Suprapubic skin (tissue), 4 donors: ENCODE results near the gene TRAPPC10. TPM values are rescaled to one million over a fixed set of nuclear protein-coding genes. Genes with fewer than 3 reads are reported as not detected.

ENCODE experiments used
- DNase-seq, 2 donors: peaks; one replicate each; pipeline ENCODE4 v3.0.0-alpha.2; 2019; ENCODE audit warnings: low spot score in 2 of 2
- H3K27ac ChIP-seq: fragments of 200-600 bp; sonication (generic); one replicate; pipeline ENCODE4 v1.5.1; 2019
- H3K27me3 ChIP-seq: fragments of 200-600 bp; sonication (generic); one replicate; pipeline ENCODE4 v1.5.1; 2019
- H3K36me3 ChIP-seq: fragments of 200-600 bp; sonication (generic); one replicate; pipeline ENCODE4 v1.5.1; 2019
- H3K4me1 ChIP-seq: fragments of 200-600 bp; sonication (generic); one replicate; pipeline ENCODE4 v1.5.1; 2019
- H3K4me3 ChIP-seq: fragments of 200-600 bp; sonication (generic); one replicate; pipeline ENCODE4 v1.5.1; 2019; ENCODE audit warnings: mild to moderate bottlenecking
- H3K9me3 ChIP-seq: fragments of 200-600 bp; sonication (generic); one replicate; pipeline ENCODE4 v1.5.1; 2019
- CTCF ChIP-seq, 2 donors: fragments of 200-600 bp in 1 of 2; fragments of 450-650 bp in 1 of 2; sonication (generic) in 1 of 2; IDR thresholded peaks; one replicate each; pipeline ENCODE4 v1.5.1; 2016 to 2019; ENCODE audit warnings: antibody characterized with exemption in 2 of 2, mild to moderate bottlenecking in 1 of 2, moderate library complexity in 1 of 2
- EP300 ChIP-seq: sonication (generic); formaldehyde crosslinking; IDR thresholded peaks from one replicate; pipeline ENCODE4 v1.6.1; 2017; ENCODE audit warnings: antibody characterized with exemption
- POLR2A ChIP-seq, 2 donors: fragments of 450-650 bp; IDR thresholded peaks; one replicate each; pipeline ENCODE4 v1.6.1; 2017; ENCODE audit warnings: antibody characterized with exemption in 2 of 2, mild to moderate bottlenecking in 2 of 2, moderate library complexity in 2 of 2
- POLR2AphosphoS5 ChIP-seq, 3 donors: sonication (generic); formaldehyde crosslinking; IDR thresholded peaks; one replicate each; pipeline ENCODE4 v1.6.1; 2017; ENCODE audit warnings: antibody characterized with exemption in 3 of 3
- WGBS: methylation state at CpG from one replicate; pipeline ENCODE4 v1.1.5; 2018; 5-methylcytosine and 5-hydroxymethylcytosine counted together
- total RNA-seq, 4 donors: library from RNA; depleted of rRNA; stranded (reverse); fragments of >200 nt; gene quantifications; one replicate each; pipeline ENCODE4 v1.1.0, GENCODE V29; 2016

Gene TRAPPC10
- total RNA-seq, 4 donors from 2014 or later: 31.0 to 51.8 (median 43.0) TPM

- Histone ChIP-seq H3K36me3 (no peaks in the 10 kb centered on the region), H3K4me3 (no peak overlapping the region), H3K27ac (no peak overlapping the region), H3K27me3 (peaks cover 3% of the 10 kb centered on the region), H3K9me3 (no peaks in the 10 kb centered on the region), H3K4me1 (peaks cover 10% of the 10 kb centered on the region)
- DNase-seq: no peak
- no peak for TF ChIP-seq POLR2A (IDR thresholded peaks at IDR 0.05)
- no peak for TF ChIP-seq CTCF (IDR thresholded peaks at IDR 0.05)
- no peak for TF ChIP-seq EP300
- no peak for TF ChIP-seq POLR2AphosphoS5 (IDR thresholded peaks at IDR 0.05)
- 83% methylated on average over 33 of the region's 33 CpGs for WGBS
Measured at GRCh38 chr21:43991447-43991991, 20.6 kb upstream of the TRAPPC10 start.

GRCh38 chr21:43992121-43992520 is 20.0 kb upstream of the TRAPPC10 start:
- WGBS: 90% methylated on average over 10 of the region's 11 CpGs
- no peak overlapping the region for H3K4me3 ChIP-seq
- TF ChIP-seq POLR2A (IDR thresholded peaks at IDR 0.05) (no peak), EP300 (no peak), POLR2AphosphoS5 (IDR thresholded peaks at IDR 0.05) (no peak), CTCF (IDR thresholded peaks at IDR 0.05) (no peak)

GRCh38 chr21:43993420-43993934 is 18.6 kb upstream of the TRAPPC10 start:
- no peak overlapping the region for H3K27ac ChIP-seq
- no peak for DNase-seq
- peaks cover 3% of the 10 kb centered on the region for H3K27me3 ChIP-seq
- no peaks in the 10 kb centered on the region for H3K36me3 ChIP-seq
- no peaks in the 10 kb centered on the region for H3K4me1 ChIP-seq
- no peak overlapping the region for H3K4me3 ChIP-seq
- TF ChIP-seq POLR2A (IDR thresholded peaks at IDR 0.05) (no peak), CTCF (IDR thresholded peaks at IDR 0.05) (no peak), POLR2AphosphoS5 (IDR thresholded peaks at IDR 0.05) (no peak), EP300 (no peak)
- H3K9me3 ChIP-seq: no peaks in the 10 kb centered on the region
- 76% methylated on average over 18 of the region's 18 CpGs for WGBS

More at GRCh38 chr21:43992121-43992520, 20.0 kb upstream of the TRAPPC10 start:
- DNase-seq: no peak
- Histone ChIP-seq H3K27ac (no peak overlapping the region), H3K36me3 (no peaks in the 10 kb centered on the region), H3K27me3 (peaks cover 3% of the 10 kb centered on the region), H3K9me3 (no peaks in the 10 kb centered on the region), H3K4me1 (peaks cover 4% of the 10 kb centered on the region)

- DNase-seq: no peak
- WGBS: 67% methylated on average over 6 of the region's 11 CpGs
- Histone ChIP-seq H3K27me3 (peaks cover 3% of the 10 kb centered on the region), H3K4me3 (no peak overlapping the region), H3K36me3 (no peaks in the 10 kb centered on the region), H3K4me1 (no peaks in the 10 kb centered on the region), H3K9me3 (no peaks in the 10 kb centered on the region), H3K27ac (no peak overlapping the region)
- TF ChIP-seq POLR2A (IDR thresholded peaks at IDR 0.05) (no peak), POLR2AphosphoS5 (IDR thresholded peaks at IDR 0.05) (no peak), CTCF (IDR thresholded peaks at IDR 0.05) (no peak), EP300 (no peak)
Measured at GRCh38 chr21:43994085-43994484, 18.0 kb upstream of the TRAPPC10 start.

- DNase-seq: no peak
- 100% methylated on average over 2 of the region's 9 CpGs for WGBS
- no peak for TF ChIP-seq CTCF (IDR thresholded peaks at IDR 0.05)
- TF ChIP-seq POLR2AphosphoS5 (IDR thresholded peaks at IDR 0.05): no peak
- TF ChIP-seq EP300: no peak
- TF ChIP-seq POLR2A (IDR thresholded peaks at IDR 0.05): no peak
Measured at GRCh38 chr21:43994646-43995045, 17.5 kb upstream of the TRAPPC10 start.

More at GRCh38 chr21:43994646-43995045, 17.5 kb upstream of the TRAPPC10 start:
- Histone ChIP-seq H3K9me3 (no peaks in the 10 kb centered on the region), H3K4me1 (no peaks in the 10 kb centered on the region), H3K4me3 (no peak overlapping the region), H3K36me3 (no peaks in the 10 kb centered on the region), H3K27me3 (peaks cover 3% of the 10 kb centered on the region), H3K27ac (no peak overlapping the region)
